OCI-LY7 (cell line): ENCODE results near the gene SLC26A3. TPM values are rescaled to one million over a fixed set of nuclear protein-coding genes. Genes with fewer than 3 reads are reported as not detected.

Source experiments
- BruUV-seq: library from RNA; stranded (reverse); fragments of 400-500 nt; replicated peaks from 2 replicates; lab custom pipeline; 2021; lab: Mats Ljungman, UMichigan
- CTCF ChIA-PET: fragments of 300-600 bp; sonication (Branson Sonifier 250); formaldehyde crosslinking; loops from one replicate; lab custom pipeline; 2022; ENCODE audit warnings: antibody characterized with exemption; ENCODE audit not compliant: unreplicated experiment; lab: Charles Lee
- POLR2A ChIA-PET: fragments of 300-600 bp; sonication (Branson Sonifier 250); formaldehyde crosslinking; loops from one replicate; lab custom pipeline; 2022; ENCODE audit warnings: antibody characterized with exemption; lab: Charles Lee
- DNase-seq: peaks from one replicate; pipeline ENCODE4 v3.0.0-alpha.2; 2015; ENCODE audit warnings: low spot score
- H2AFZ ChIP-seq: fragments of 200-600 bp; sonication (generic), shearing (Covaris generic); 2 replicates; pipeline ENCODE4 v1.6.1; 2014; ENCODE audit warnings: mild to moderate bottlenecking, antibody characterized with exemption, low read length, moderate library complexity
- H3K27ac ChIP-seq: fragments of 200-600 bp; sonication (generic); 2 replicates; pipeline ENCODE4 v1.5.1; 2014; ENCODE audit warnings: mixed run types, low read depth, mild to moderate bottlenecking, moderate library complexity, low read length, inconsistent platforms; ENCODE audit not compliant: poor library complexity, severe bottlenecking
- H3K36me3 ChIP-seq: fragments of 200-600 bp; sonication (generic); 2 replicates; pipeline ENCODE4 v1.6.1; 2014; ENCODE audit warnings: mild to moderate bottlenecking, antibody characterized with exemption, low read length, moderate library complexity, mixed read lengths; ENCODE audit not compliant: insufficient read depth
- H3K4me1 ChIP-seq: fragments of 200-600 bp; sonication (generic); 2 replicates; pipeline ENCODE4 v1.5.1; 2014; ENCODE audit warnings: mild to moderate bottlenecking, low read length; ENCODE audit not compliant: insufficient read depth, poor library complexity, severe bottlenecking
- H3K4me2 ChIP-seq: fragments of 200-600 bp; sonication (generic); 2 replicates; pipeline ENCODE4 v1.6.1; 2014; ENCODE audit warnings: mild to moderate bottlenecking, low read length
- H3K4me3 ChIP-seq: fragments of 200-600 bp; sonication (generic); 2 replicates; pipeline ENCODE4 v1.5.1; 2014; ENCODE audit warnings: mild to moderate bottlenecking, low read depth, low read length; ENCODE audit not compliant: poor library complexity, severe bottlenecking
- H3K79me2 ChIP-seq: fragments of 200-600 bp; sonication (generic); 2 replicates; pipeline ENCODE4 v1.6.1; 2016; ENCODE audit warnings: low read depth, mild to moderate bottlenecking, low read length, moderate library complexity, mixed read lengths; ENCODE audit not compliant: insufficient read depth
- H3K9me2 ChIP-seq: fragments of 200-600 bp; sonication (generic); 2 replicates; pipeline ENCODE4 v1.6.1; 2016; ENCODE audit warnings: mild to moderate bottlenecking, low read length, mixed read lengths; ENCODE audit not compliant: insufficient read depth
- H3K9me3 ChIP-seq: fragments of 200-600 bp; sonication (generic); 2 replicates; pipeline ENCODE4 v1.6.1; 2014; ENCODE audit warnings: mild to moderate bottlenecking, mixed run types, low read length, mixed read lengths
- H4K20me1 ChIP-seq: fragments of 200-600 bp; sonication (generic); 2 replicates; pipeline ENCODE4 v1.6.1; 2014; ENCODE audit warnings: mild to moderate bottlenecking, antibody characterized with exemption, low read length, moderate library complexity, mixed read lengths; ENCODE audit not compliant: insufficient read depth
- EZH2phosphoT487 ChIP-seq: fragments of 200-600 bp; sonication (generic); IDR thresholded peaks from 2 replicates; pipeline ENCODE4 v1.6.1; 2018; ENCODE audit warnings: low read depth, borderline replicate concordance, mild to moderate bottlenecking, mixed run types, antibody characterized with exemption, low read length, moderate library complexity, mixed read lengths
- intact Hi-C: fragments of 100-400 bp; cut with micrococcal nuclease; formaldehyde crosslinking; loops from one replicate; pipeline ENCODE4 v1.10.0; 2022; ENCODE audit not compliant: unreplicated experiment
- total RNA-seq, 2 experiments: library from RNA; depleted of rRNA in 1 of 2; stranded (reverse); fragments of >200 nt in 1 of 2; shearing (Covaris generic) in 1 of 2; gene quantifications; 2 replicates each; pipeline ENCODE4 v1.2.3, GENCODE V29; 2014 to 2022
- TF ChIP-seq, protein P1 (sequence below): fragments of 200-600 bp; sonication (generic); conservative IDR thresholded peaks from 2 replicates; pipeline ENCODE4 v1.5.1; 2014; ENCODE audit warnings: mild to moderate bottlenecking, antibody characterized with exemption, low read length, moderate library complexity, mixed read lengths

Gene SLC26A3
- total RNA-seq, 2 experiments from 2014 or later, result not detected

GRCh38 chr7:107816011-107816566, 13.1 kb upstream of the SLC26A3 start:
- Histone ChIP-seq H4K20me1 (no peaks in the 10 kb centered on the region), H3K27ac (no peak overlapping the region), H3K79me2 (no peaks in the 10 kb centered on the region), H3K9me2 (no peaks in the 10 kb centered on the region; the same call in 1 of the 2 replicates), H3K4me1 (no peaks in the 10 kb centered on the region), H2AFZ (no peak overlapping the region), H3K9me3 (no peaks in the 10 kb centered on the region), H3K4me3 (no peak overlapping the region), H3K4me2 (no peak overlapping the region), H3K36me3 (no peaks in the 10 kb centered on the region)
- intact Hi-C loops, result no loop called here
- TF ChIP-seq, protein P1, sequence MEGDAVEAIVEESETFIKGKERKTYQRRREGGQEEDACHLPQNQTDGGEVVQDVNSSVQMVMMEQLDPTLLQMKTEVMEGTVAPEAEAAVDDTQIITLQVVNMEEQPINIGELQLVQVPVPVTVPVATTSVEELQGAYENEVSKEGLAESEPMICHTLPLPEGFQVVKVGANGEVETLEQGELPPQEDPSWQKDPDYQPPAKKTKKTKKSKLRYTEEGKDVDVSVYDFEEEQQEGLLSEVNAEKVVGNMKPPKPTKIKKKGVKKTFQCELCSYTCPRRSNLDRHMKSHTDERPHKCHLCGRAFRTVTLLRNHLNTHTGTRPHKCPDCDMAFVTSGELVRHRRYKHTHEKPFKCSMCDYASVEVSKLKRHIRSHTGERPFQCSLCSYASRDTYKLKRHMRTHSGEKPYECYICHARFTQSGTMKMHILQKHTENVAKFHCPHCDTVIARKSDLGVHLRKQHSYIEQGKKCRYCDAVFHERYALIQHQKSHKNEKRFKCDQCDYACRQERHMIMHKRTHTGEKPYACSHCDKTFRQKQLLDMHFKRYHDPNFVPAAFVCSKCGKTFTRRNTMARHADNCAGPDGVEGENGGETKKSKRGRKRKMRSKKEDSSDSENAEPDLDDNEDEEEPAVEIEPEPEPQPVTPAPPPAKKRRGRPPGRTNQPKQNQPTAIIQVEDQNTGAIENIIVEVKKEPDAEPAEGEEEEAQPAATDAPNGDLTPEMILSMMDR, result no peak
- TF ChIP-seq EZH2phosphoT487, result no peak
- POLR2A ChIA-PET, result no interaction called here
- CTCF ChIA-PET, result no interaction called here
- no TSS peak for BruUV-seq
- DNase-seq, result no peak

- intact Hi-C loops, result no loop called here
- TF ChIP-seq EZH2phosphoT487, result no peak
- TF ChIP-seq, protein P1, result no peak
- no peak for DNase-seq
- Histone ChIP-seq H3K36me3 (no peaks in the 10 kb centered on the region), H3K9me3 (no peaks in the 10 kb centered on the region), H3K27ac (no peak overlapping the region), H3K79me2 (no peaks in the 10 kb centered on the region), H3K4me3 (no peak overlapping the region), H3K4me1 (no peaks in the 10 kb centered on the region), H3K4me2 (no peak overlapping the region), H4K20me1 (no peaks in the 10 kb centered on the region), H2AFZ (no peak overlapping the region), H3K9me2 (no peaks in the 10 kb centered on the region; the same call in 1 of the 2 replicates)
- CTCF ChIA-PET, result no interaction called here
- no TSS peak for BruUV-seq
- POLR2A ChIA-PET, result no interaction called here
Measured at GRCh38 chr7:107815254-107815882, 12.3 kb upstream of the SLC26A3 start.

DNA sequence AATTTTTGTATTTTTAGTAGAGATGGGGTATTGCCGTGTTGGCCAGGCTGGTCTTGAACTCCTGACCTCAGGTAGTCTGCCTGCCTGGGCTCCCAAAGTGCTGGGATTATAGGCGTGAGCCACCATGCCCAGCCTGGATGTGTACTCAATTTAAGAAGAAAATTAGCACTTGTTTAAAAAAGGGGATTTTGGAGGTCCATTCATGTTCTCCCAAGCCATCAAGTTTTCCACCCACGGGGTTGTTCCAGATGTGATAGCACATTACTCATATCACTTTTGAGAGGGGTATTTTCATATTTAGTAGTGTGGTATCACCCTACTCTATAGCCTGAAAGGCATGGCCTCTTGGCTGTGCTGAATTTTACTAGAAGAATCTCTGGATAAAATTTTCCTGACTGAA, 10.5 kb upstream of the SLC26A3 start:
- Histone ChIP-seq H3K9me3 (no peaks in the 10 kb centered on the region), H2AFZ (no peak overlapping the region), H3K4me1 (no peaks in the 10 kb centered on the region), H3K4me2 (no peak overlapping the region), H3K9me2 (no peaks in the 10 kb centered on the region; the same call in 1 of the 2 replicates), H3K4me3 (no peak overlapping the region), H3K79me2 (no peaks in the 10 kb centered on the region), H3K36me3 (no peaks in the 10 kb centered on the region), H4K20me1 (no peaks in the 10 kb centered on the region), H3K27ac (no peak overlapping the region)
- ChIA-PET POLR2A (interaction anchor here (0.6 to 0.9 kb wide), 2 partner anchors 420 to 1340 kb away, joined by 3 to 5 read pairs; no protein-coding TSS in a partner anchor), CTCF (no interaction called here)
- BruUV-seq, result no TSS peak
- intact Hi-C loops, result no loop called here
- no peak for DNase-seq
- no peak for TF ChIP-seq EZH2phosphoT487
- TF ChIP-seq, protein P1, result no peak
